HEK293 (cell line): ENCODE data around the gene AATF.

Source experiments
- CTCF ChIA-PET: fragments of 350-600 bp; formaldehyde crosslinking; extraction: SDS; loops from one replicate; lab custom pipeline; 2021; ENCODE audit warnings: antibody characterized with exemption; lab: Yijun Ruan, JAX
- POLR2A ChIA-PET: fragments of 300-600 bp; formaldehyde crosslinking; extraction: SDS; loops from one replicate; lab custom pipeline; 2020; ENCODE audit warnings: antibody characterized with exemption, inconsistent platforms; lab: Yijun Ruan, JAX
- H3K27ac ChIP-seq: fragments of 200-500 bp; sonication (Bioruptor generic); 2 replicates; pipeline ENCODE4 v1.5.1; 2014; ENCODE audit warnings: low read depth, low read length, control low read depth, inconsistent platforms; ENCODE audit errors: extremely low read depth
- H3K36me3 ChIP-seq, 2 experiments: fragments of 200-500 bp in 1 of 2; sonication (Bioruptor generic) in 1 of 2; 1 replicate in 1 of 2; 2 replicates in 1 of 2; pipeline ENCODE4 v1.5.1; 2014 to 2017; ENCODE audit warnings: inconsistent platforms in 2 of 2, low read length in 2 of 2; ENCODE audit not compliant: control insufficient read depth in 2 of 2, insufficient read depth in 1 of 2
- H3K4me1 ChIP-seq: fragments of 200-500 bp; sonication (Bioruptor generic); 2 replicates; pipeline ENCODE4 v1.5.1; 2014; ENCODE audit warnings: mild to moderate bottlenecking, low read length, inconsistent platforms; ENCODE audit not compliant: control insufficient read depth, insufficient read depth
- H3K4me3 ChIP-seq: 2 replicates; pipeline ENCODE4 v1.5.1; 2011; ENCODE audit warnings: low read depth, mild to moderate bottlenecking, control low read depth, low read length, moderate library complexity
- H3K9me3 ChIP-seq: fragments of 200-500 bp; sonication (Bioruptor generic); 2 replicates; pipeline ENCODE4 v1.5.1; 2014; ENCODE audit warnings: low read depth, low read length, inconsistent platforms; ENCODE audit not compliant: control insufficient read depth, insufficient read depth
- EGR2 ChIP-seq: fragments of 450-650 bp; formaldehyde crosslinking; IDR thresholded peaks from 2 replicates; pipeline ENCODE4 v1.5.1; 2016; ENCODE audit warnings: low read depth, missing biosample characterization, missing genetic modification characterization
- HOXD13 ChIP-seq: sonication (generic); formaldehyde crosslinking; IDR thresholded peaks from 2 replicates; pipeline ENCODE4 v1.8.0; 2022; ENCODE audit warnings: missing genetic modification reagents, borderline replicate concordance
- KLF16 ChIP-seq: fragments of 450-650 bp; formaldehyde crosslinking; IDR thresholded peaks from 2 replicates; pipeline ENCODE4 v1.5.1; 2017; ENCODE audit warnings: missing biosample characterization, missing genetic modification characterization
- ZNF514 ChIP-seq: fragments of 450-650 bp; formaldehyde crosslinking; IDR thresholded peaks from 2 replicates; pipeline ENCODE4 v1.5.1; 2016; ENCODE audit warnings: missing biosample characterization, missing genetic modification characterization
- ZNF555 ChIP-seq: fragments of 450-650 bp; formaldehyde crosslinking; conservative IDR thresholded peaks from 2 replicates; pipeline ENCODE4 v1.5.1; 2017; ENCODE audit warnings: missing biosample characterization, mild to moderate bottlenecking, missing genetic modification characterization, inconsistent platforms
- ZNF585B ChIP-seq: fragments of 450-650 bp; formaldehyde crosslinking; IDR thresholded peaks from 2 replicates; pipeline ENCODE4 v1.5.1; 2016; ENCODE audit warnings: missing biosample characterization, missing genetic modification characterization
- ZNF596 ChIP-seq: fragments of 450-650 bp; IDR thresholded peaks from 2 replicates; pipeline ENCODE4 v1.5.0; 2018; ENCODE audit warnings: missing biosample characterization, mild to moderate bottlenecking, missing genetic modification characterization, moderate library complexity
- ZNF610 ChIP-seq: fragments of 450-650 bp; formaldehyde crosslinking; IDR thresholded peaks from 2 replicates; pipeline ENCODE4 v1.5.1; 2016; ENCODE audit warnings: missing biosample characterization, missing genetic modification characterization, borderline replicate concordance
- ZNF623 ChIP-seq: fragments of 450-650 bp; formaldehyde crosslinking; IDR thresholded peaks from 2 replicates; pipeline ENCODE4 v1.5.1; 2016; ENCODE audit warnings: missing biosample characterization, missing genetic modification characterization
- TF ChIP-seq, protein P1 (sequence below): fragments of 450-650 bp; formaldehyde crosslinking; IDR thresholded peaks from 2 replicates; pipeline ENCODE4 v1.5.1; 2016; ENCODE audit warnings: missing biosample characterization, missing genetic modification characterization
- TF ChIP-seq, protein P2 (sequence below): sonication (generic); formaldehyde crosslinking; IDR thresholded peaks from 2 replicates; pipeline ENCODE4 v1.8.1; 2022; ENCODE audit warnings: mild to moderate bottlenecking, moderate library complexity, missing genetic modification reagents

The AATF gene

DNA sequence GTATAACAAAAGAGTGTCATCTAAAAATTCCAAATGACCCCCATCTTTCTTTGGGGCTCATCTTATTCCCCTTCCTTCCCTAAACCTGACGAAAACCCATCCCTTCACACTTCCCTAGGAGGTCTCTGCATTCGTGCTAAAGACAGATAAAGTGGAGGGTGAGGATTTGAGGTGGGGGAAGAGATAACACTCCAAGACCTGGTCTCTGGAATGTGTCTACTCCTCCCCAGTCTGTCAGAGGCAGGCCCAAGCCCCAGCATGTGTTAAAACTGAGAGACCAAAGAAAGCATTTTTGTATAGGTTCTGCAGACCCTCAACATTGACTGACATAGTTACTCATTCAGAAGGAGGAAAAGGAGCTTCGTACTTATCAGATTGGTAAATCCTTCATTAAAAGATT is 22.5 kb upstream of the AATF start:
- no peak overlapping the region for H3K4me3 ChIP-seq
- no peaks in the 10 kb centered on the region for H3K9me3 ChIP-seq
- ChIA-PET CTCF (no interaction called here), POLR2A (interaction anchor here (1.1 to 1.3 kb wide), 3 partner anchors 8 to 24 kb away, joined by 3 to 5 read pairs (median 3); no protein-coding TSS in a partner anchor)
- H3K36me3 ChIP-seq, result no peaks in the 10 kb centered on the region
- H3K4me1 ChIP-seq, result peaks cover 15% of the 10 kb centered on the region
- TF ChIP-seq ZNF555 (tag by site-specific recombination), result no peak
- no peak for TF ChIP-seq KLF16 (tag by site-specific recombination)
- no peak for TF ChIP-seq ZNF610 (tag by site-specific recombination)
- TF ChIP-seq ZNF514 (tag by site-specific recombination), result no peak
- no peak for TF ChIP-seq ZNF596 (tag by site-specific recombination)
- no peak for TF ChIP-seq ZNF623 (tag by site-specific recombination)
- no peak overlapping the region for H3K27ac ChIP-seq

DNA sequence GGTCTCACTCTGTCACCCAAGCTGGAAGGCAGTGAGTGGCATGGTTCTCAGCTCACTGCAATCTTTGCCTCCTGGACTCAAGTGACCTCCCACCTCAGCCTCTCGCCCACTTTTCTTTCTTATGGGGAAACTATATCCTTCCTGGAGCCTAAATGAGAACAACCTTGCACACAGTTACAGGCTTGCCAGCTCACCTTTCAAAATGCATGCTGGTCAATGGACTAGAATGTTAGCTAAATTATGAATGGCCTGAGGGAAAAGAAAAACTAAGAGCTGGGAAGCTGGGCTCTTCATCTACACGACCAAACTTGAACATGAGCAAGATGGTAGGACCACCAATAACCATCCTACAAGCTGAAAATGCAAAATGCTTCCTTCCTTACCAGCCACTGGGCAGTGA is 22.1 kb upstream of the AATF start:
- CTCF ChIA-PET, result interaction anchor here (0.6 kb wide), 1 partner anchor 263 kb away, joined by 3 read pairs; no protein-coding TSS in a partner anchor
- Histone ChIP-seq H3K4me3 (no peak overlapping the region), H3K27ac (no peak overlapping the region), H3K9me3 (no peaks in the 10 kb centered on the region), H3K36me3 (no peaks in the 10 kb centered on the region), H3K4me1 (peaks cover 15% of the 10 kb centered on the region)
- TF ChIP-seq HOXD13 (CRISPR knock-in tag), result no peak
- TF ChIP-seq ZNF585B (tag by site-specific recombination), result peak; percentile 75; the same call in 1 of the 2 replicates
- TF ChIP-seq EGR2, result peak; percentile 41; the same call in 1 of the 2 replicates
- POLR2A ChIA-PET, result interaction anchor here (1.1 to 1.3 kb wide), 3 partner anchors 8 to 25 kb away, joined by 3 to 5 read pairs (median 3); no protein-coding TSS in a partner anchor

DNA sequence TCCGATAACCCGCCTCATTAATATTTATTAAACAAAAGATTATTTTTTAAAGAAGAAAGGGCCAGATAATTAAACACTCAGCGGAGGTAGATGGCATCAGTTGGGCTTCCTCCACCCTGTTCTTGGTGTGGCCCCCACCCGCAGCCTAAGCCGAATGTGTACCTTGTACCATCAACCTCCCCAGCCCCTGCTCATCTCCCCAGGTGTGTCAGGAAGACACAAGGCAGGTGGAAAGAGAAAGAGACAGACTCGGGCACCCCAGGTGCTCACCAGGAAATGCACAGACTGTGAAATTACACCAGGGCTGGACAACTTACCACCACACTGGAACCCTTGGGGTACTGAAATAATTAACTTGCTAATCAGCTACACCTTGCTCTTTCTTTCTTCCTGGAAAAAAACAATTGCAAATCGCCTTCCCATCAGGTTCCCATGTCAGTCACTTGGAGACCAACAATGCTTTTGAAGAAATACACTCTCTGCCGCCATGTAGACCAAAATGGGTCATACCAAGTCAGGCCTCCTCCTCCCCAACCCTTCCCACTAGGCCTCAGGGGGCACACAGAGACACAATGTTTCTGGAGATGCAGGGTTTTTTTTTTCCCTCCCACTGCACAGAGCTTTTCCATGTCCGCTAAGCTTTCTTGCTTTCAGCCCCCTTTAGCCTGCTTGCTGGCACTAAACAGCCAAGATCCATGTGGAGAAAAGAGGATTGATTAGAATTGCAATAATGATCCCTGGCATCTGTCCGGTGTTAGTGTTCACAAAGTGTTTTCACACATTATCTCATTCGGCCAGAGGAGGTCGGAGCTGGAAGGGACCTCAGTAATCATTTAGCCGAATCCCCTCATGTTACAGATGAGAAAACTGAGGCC is 20.0 kb upstream of the AATF start:
- Histone ChIP-seq H3K4me1 (peaks cover 16% of the 10 kb centered on the region), H3K27ac (no peak overlapping the region), H3K36me3 (peaks cover 0 to 8% of the 10 kb centered on the region in 2 experiments; a peak in 1 of 3 replicates), H3K9me3 (no peaks in the 10 kb centered on the region), H3K4me3 (no peak overlapping the region)
- POLR2A ChIA-PET, result interaction anchor here (0.6 to 1.5 kb wide), 4 partner anchors 7 to 16 kb away, joined by 3 to 5 read pairs (median 4); partner anchors contain the start of gene LHX1
- TF ChIP-seq, protein P1, sequence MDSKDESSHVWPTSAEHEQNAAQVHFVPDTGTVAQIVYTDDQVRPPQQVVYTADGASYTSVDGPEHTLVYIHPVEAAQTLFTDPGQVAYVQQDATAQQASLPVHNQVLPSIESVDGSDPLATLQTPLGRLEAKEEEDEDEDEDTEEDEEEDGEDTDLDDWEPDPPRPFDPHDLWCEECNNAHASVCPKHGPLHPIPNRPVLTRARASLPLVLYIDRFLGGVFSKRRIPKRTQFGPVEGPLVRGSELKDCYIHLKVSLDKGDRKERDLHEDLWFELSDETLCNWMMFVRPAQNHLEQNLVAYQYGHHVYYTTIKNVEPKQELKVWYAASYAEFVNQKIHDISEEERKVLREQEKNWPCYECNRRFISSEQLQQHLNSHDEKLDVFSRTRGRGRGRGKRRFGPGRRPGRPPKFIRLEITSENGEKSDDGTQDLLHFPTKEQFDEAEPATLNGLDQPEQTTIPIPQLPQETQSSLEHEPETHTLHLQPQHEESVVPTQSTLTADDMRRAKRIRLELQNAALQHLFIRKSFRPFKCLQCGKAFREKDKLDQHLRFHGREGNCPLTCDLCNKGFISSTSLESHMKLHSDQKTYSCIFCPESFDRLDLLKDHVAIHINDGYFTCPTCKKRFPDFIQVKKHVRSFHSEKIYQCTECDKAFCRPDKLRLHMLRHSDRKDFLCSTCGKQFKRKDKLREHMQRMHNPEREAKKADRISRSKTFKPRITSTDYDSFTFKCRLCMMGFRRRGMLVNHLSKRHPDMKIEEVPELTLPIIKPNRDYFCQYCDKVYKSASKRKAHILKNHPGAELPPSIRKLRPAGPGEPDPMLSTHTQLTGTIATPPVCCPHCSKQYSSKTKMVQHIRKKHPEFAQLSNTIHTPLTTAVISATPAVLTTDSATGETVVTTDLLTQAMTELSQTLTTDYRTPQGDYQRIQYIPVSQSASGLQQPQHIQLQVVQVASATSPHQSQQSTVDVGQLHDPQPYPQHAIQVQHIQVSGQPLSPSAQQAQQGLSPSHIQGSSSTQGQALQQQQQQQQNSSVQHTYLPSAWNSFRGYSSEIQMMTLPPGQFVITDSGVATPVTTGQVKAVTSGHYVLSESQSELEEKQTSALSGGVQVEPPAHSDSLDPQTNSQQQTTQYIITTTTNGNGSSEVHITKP (tag by site-specific recombination), result peak; percentile 23; the same call in 1 of the 2 replicates
- TF ChIP-seq, protein P2, sequence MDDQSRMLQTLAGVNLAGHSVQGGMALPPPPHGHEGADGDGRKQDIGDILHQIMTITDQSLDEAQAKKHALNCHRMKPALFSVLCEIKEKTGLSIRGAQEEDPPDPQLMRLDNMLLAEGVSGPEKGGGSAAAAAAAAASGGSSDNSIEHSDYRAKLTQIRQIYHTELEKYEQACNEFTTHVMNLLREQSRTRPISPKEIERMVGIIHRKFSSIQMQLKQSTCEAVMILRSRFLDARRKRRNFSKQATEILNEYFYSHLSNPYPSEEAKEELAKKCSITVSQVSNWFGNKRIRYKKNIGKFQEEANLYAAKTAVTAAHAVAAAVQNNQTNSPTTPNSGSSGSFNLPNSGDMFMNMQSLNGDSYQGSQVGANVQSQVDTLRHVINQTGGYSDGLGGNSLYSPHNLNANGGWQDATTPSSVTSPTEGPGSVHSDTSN, result no peak
- CTCF ChIA-PET, result interaction anchor here (0.6 kb wide), 1 partner anchor 681 kb away, joined by 3 read pairs; no protein-coding TSS in a partner anchor
